GM10847 (cell line): ENCODE results near the gene TMCC2.

Experiments used
- POLR2A ChIP-seq: IDR thresholded peaks from 2 replicates; pipeline ENCODE4 v1.6.1; 2011; ENCODE audit not compliant: insufficient read length; ENCODE audit errors: extremely low read depth

TMCC2 gene

DNA sequence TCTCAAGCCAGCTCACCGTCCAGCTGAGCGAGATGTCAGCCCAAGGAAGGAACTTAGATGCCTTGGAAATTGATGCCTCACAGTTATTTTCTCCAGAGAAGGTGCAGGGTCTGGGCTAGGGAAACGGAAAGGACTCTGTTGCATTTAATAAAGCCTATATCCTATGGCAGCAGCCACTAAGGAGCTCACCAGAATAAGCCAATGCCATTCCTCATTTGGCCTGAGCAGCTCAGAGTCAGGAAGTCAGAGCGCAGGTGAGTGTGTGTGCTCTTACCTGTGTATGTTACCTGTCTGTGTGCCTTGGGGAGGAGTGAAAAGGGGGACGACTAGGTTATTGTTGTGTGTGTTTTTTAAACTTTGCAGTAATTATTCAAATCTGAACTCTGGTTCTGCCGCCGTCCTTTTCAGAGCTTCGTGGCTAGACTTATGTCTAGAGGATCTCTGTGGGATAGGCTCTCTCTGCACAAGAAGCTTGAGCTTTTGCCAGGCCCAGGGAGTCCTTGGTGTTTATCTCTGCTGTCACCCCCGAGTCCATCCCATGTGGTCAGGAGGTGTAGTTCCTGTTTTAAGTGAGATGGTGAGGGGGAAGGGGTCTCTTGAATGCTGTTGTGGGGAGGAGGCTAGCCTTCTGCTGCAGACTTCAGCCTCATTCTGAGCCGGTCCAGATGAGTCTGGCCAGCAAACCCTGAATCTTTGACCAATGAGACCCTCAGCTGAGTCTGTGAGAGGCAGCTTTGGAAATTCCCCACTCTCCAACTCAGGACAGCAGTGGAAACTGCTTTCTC is 2.4 kb downstream of the TMCC2 start:
- TF ChIP-seq POLR2A, result no peak

DNA sequence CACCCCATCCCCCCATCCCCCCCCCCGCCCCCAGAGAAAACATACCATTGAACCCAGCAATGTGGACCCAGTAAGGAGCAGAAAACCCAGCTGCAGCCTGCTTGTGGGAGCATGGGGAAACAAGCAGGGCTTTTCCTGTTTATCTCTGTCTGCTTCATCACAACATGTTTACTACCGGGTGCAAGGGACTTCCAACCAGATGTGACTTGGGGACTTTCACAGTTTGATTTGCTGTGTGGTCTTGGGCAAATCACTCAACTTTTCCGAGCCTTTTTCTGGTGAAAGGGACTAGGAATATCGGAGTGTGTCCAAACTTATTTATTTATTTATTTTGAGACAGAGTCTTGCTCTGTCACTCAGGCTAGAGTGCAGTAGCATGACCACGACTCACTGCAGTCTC is 3.2 kb downstream of the TMCC2 start:
- TF ChIP-seq POLR2A, result no peak

DNA sequence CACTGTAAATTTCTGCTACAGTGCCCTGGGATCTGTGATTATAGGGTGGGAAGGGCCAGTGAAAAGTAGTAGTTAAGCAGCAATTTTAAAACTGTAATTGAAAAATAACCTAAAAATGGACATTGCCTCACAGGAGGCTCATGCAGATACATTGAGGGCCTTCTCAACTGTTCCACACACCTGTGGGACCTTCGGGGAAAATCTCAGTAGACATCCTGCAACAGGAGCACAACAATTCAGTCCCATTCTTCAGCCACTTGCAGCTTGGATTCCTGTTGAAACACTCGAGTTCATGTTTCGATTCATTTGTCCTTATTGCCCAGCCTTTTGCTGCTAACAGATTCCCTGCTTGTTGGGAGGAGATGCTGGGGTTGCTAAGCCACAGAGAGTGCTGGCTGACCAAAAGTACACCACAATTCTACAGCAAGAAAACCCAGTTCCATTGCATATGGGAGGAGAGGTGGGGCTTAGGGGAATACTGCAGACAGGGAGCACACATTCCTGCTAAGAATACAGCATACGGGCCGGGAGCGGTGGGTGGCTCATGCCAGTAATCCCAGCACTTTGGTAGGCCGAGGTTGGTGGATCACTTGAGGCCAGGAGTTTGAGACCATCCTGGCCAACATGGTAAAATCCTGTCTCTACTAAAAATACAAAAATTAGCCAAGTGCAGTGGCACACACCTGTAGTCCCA is 4.5 kb downstream of the TMCC2 start:
- TF ChIP-seq POLR2A, result no peak

DNA sequence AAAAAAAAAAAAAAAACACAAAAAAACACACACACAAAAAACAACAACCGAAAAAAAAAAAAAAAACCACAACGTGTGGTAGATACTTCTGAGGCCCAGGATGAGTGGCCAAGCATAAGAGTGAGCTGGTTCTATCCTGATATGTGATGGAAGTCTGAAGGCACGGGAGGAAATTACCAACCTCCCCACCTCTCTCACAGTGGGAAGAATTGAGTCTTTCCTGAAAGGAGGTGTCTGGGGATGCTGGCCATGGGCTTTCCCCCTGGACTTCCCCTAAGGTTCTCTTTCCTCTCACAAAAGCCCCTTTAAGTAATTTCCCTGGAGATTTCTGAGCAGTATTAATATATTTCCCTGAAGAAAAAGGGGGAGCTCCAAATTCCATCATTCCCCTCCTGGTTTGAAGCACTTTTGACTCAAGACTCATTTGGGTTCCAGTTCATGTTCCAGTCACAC is 5.2 kb downstream of the TMCC2 start:
- TF ChIP-seq POLR2A, result no peak

DNA sequence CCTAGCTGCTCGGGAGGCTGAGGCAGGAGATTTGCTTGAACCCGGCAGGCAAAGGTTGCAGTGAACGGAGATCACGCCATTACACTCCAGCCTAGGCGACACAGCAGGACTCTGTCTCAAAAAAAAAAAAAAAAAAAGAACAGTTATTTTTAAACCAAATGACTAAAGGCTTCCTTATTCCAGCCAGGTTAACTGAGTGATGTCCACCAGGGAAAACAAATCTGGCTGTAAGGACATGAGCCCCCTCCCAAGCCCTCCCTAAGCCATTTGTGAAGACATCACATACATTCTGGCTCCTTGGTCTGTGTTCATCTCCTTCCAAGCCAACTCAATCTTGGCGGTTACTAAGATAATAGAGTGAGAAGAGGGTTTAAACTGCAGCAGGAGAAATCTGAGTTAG is 8.2 kb downstream of the TMCC2 start:
- no peak for TF ChIP-seq POLR2A

DNA sequence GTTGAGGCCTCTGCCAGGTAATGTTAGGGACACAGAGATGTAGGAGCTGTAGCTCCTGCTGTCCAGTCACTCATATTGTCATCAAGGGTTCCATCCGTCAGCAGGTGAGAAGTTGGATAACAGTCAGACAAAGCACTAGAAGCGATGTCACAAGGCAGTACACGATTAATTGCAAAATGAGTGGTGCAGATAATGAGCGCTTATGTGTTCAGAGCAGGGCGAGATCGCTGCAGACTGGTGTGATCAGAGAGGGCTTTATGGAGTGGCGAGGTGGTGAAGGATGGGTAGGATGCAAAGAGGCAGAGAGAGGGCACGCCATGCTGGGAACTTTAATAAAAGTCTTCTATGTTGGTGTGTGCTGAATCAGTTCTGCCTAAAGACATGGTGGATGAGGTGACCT is 8.8 kb downstream of the TMCC2 start:
- no peak for TF ChIP-seq POLR2A

DNA sequence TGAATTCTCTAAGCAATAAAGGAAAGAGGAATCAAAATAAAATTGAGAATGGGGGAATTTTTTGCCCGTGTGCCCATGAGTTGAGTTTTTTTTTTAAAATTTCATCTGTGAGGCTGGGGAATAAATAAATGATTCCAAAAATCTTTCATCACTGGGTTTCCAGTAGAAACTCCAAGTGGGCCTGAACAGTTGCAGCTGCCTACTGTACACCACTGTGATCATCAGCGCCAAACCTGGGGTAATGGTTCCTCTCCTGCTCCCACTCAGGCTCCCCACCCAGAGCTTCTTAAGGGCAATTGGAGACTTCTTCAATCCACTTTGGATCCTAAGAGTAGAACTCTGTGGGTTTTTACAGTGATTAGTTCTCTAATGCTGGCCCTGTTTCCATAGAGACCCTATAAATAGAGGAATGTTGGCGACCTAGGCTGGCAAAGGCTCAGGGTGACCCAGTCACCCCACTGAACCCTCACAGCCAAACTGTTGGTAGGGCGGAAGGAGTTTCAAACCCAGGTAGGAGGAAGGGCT is 9.3 kb downstream of the TMCC2 start:
- TF ChIP-seq POLR2A, result no peak

DNA sequence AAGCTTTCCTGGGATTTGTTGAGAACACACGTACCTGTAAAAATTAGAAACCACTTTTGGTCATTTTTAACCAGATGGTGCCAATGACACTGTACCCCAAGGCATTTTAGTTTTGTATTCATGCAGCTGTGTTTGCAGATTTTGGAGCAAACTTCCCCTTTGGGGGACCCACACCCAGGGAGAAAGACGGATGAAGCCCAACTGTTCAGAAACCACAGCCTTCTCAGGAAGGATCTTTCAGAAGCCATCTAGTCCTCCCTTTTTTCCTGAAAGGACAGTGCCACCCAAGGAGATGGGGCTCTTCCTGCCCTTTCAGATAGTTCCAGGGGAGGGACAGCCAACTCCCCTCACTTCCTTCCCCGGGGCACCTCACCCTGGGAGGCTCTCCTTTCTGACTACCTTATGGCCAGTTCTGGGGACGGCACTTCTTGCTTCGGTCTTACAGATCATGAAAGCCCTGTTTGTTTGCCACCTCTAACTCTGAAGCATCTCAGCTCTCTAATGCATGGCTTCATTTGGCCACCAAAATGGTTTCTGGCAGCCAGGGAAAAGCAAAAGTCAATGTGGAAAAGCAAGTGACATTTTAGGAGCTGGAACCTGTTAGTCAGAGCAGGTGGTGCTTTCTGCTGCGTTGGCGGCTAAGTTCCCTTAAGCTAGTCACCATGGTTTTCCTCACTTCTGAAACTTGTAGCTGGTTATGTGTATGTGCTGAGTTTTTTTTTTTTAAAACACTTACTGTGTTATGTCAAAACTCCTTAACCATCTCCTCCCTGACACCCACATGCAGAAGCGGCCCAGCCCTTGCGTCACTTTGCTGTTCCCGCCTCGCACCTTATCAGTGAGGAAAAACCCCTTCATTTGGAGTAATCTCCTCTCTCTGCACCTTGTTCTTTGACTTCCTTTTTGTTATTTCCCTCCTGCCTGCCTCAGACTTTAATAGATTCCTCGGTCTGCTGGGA is 10.1 kb downstream of the TMCC2 start:
- TF ChIP-seq POLR2A, result no peak

DNA sequence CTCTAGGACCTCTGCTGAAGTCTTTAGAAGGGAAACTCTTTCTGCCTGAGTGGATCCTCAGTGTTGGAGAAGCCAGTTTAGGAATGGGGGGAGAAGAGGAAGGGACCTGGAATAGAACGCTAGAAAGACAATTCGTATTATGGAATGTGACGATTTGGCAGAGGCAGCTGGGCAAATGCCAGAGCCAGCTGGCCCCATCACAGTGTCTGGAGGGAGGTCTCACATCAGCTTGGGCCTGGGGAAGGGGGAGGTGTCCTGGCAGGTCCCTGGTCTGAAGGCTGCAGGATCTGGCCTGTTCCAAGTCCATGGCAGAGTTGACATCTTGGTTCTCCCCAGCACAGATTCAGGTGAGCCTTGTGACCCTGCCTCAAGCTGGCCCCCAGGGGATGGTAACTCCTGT is 11.3 kb downstream of the TMCC2 start:
- no peak for TF ChIP-seq POLR2A

DNA sequence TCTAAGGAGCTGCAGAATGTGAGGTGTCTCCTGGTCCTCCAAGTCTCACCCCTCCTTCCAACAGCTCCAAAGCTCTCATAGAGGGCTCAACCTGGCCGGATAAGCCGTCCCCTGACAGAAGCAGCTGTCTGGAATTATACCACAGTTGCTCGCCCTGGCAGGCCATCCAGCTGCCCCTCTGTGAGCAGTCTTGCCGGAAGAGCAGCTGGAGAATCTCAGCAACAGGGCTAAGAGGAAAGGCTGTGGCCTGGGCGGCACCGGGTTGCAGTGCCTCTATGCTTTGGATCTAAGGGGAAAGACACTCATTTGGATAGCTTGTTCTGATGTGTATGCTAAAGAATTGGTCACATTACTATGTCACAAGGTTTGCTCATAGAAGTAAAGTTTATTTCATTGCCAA is 12.4 kb downstream of the TMCC2 start:
- TF ChIP-seq POLR2A, result no peak

DNA sequence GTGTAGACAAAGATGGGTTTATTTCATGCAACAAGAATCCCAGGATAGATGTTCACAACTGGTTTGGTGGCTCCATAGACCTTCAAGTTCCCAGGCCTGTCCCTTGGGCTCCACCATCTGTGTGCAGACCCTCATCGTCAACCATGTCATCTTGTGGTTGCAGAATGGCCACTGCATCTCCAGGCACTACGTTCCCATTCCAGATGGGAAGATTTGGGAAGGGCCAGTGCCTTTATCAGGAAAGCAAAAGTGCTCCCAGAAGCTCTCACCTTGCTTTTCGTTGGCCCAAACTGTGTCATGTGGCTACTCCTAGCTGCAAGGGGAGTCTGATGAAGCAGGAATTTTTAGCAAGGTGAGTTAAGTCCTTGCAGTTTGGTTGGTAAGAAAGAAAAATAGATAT is 12.8 kb downstream of the TMCC2 start:
- TF ChIP-seq POLR2A, result no peak

DNA sequence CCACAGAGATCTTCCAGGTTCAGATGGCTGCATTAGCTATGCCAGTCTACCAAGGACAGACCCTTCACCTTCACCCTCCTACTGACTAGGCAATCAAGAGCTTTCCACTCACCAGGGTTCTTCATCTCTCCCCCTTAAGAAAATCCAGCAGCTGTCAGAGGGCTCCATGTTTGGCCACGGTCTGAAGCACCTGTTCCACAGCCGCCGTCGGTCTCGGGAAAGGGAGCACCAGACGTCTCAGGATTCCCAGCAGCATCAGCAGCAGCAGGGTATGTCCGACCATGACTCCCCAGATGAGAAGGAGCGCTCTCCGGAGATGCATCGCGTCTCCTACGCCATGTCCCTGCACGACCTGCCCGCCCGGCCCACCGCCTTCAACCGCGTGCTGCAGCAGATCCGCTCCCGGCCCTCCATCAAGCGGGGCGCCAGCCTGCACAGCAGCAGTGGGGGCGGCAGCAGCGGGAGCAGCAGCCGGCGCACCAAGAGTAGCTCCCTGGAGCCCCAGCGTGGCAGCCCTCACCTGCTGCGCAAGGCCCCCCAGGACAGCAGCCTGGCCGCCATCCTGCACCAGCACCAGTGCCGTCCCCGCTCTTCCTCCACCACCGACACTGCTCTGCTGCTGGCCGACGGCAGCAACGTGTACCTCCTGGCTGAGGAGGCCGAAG is 13.8 kb downstream of the TMCC2 start:
- TF ChIP-seq POLR2A, result no peak

DNA sequence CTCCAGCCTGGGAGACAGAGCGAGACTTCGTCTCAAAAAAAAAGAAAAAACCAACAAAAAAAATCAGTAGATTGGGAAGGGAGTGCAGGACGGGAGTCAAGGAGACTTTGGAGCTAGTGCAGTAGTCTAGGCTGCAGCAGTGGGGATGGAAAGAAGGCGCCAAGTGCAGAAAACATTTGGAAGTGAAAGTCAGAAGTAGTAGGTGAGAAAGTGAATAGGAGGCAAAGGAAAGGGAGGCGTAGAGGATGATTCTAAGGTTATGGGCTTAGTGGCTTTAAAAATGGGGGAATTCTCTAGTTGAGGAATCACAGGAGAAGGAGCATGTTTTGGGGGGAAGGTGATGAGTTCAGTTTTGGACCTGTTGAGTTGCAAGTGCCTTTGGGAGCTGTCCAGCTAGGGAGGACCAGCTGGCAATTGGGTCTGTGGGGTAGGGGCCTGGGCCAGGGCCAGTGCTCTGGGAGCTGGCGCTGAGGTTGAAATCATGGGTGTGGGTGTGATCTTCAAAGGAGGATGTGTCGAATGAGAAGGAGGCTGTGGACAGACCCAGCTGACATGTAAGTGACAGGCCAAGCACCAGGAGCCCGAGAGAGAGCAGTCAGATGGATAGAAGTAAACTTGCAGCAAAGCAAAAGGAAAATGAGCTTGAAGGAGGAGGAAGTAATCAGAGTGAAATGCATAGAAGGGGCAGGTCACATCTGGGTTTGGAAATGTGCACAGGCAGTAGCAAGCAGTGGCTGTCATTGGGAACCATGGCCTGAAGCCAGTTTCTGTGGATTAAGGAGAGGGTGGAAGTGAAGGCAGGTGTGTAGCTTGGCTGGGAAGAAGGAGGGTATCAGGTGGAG is 15.8 kb downstream of the TMCC2 start:
- TF ChIP-seq POLR2A, result no peak

DNA sequence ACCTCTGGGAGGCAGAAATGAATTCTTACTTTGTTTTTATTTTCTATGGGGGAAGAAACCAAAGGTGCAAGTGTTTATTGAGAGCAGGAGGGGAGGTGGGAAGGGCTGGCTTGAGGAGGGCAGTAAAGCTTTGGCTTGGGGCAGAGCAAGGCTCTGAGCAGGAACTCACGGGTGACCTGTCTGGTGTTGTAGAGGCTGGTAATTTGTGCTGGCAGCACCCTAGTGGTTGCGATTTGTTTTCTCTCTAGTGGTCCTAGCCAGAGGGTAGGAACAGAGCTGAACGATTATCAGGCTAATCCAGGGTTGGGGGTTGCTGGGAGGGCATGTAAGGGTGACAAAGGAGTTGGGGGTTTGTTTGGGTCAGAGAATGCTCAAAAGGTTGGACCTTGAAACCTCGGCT is 16.6 kb downstream of the TMCC2 start:
- TF ChIP-seq POLR2A, result no peak
